ENCODE results near the gene IMPG1. TPM values are rescaled to one million over a fixed set of nuclear protein-coding genes. Genes with fewer than 3 reads are reported as not detected.

IMPG1 gene
- polyA plus RNA-seq, 1 donor (not counting 4 experiments of a cell fraction or from before 2014, with no cell fraction given) = not detected

DNA sequence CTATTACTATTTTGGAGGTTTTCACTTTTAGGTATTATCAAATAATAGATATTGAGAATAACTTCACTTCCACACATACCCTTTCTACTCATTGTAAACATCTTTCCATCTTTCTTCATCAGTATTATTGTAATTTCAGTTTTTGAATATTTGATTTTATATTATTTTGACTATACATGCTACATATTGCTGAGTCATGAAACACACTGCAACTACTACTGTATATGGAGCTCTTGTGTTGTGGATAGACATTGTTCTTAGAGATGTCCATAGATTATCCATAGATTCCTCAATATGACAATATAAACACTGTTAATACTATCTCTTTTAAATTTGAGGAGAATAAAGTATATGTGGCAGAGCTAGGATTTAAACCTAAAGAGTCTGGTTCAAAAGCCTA, 819 bp upstream of the IMPG1 start:
- Histone ChIP-seq H3K4me2 (ENCODE audit: control insufficient read depth, extremely low read depth, insufficient read depth, low read depth, low read length) (no peak overlapping the region), H3K4me1 (ENCODE audit: control insufficient read depth, extremely low read depth, insufficient read depth, low read length) (no peaks in the 10 kb centered on the region), H3K79me2 (ENCODE audit: control insufficient read depth, insufficient read depth, low read length) (no peaks in the 10 kb centered on the region), H3K4me3 (ENCODE audit: control insufficient read depth in 2 of 3, extremely low read depth in 1 of 3, insufficient read depth in 2 of 3, low read depth in 1 of 3, low read length in 3 of 3) (no peak overlapping the region), H3K36me3 (ENCODE audit: control insufficient read depth in 2 of 2, extremely low read depth in 1 of 2, insufficient read depth in 2 of 2, low read length in 2 of 2) (no peaks in the 10 kb centered on the region), H3K9ac (ENCODE audit: control insufficient read depth, extremely low read depth, insufficient read depth, low read length) (no peak overlapping the region), H4K20me1 (ENCODE audit: control insufficient read depth, extremely low read depth, insufficient read depth, low read length) (no peaks in the 10 kb centered on the region), H3K27me3 (ENCODE audit: control insufficient read depth, extremely low read depth, insufficient read depth, low read length) (no peaks in the 10 kb centered on the region), H2AFZ (ENCODE audit: control insufficient read depth, low read length) (no peak overlapping the region), H3K9me1 (ENCODE audit: control insufficient read depth, extremely low read depth, insufficient read depth, low read length) (no peaks in the 10 kb centered on the region), H3K9me3 (ENCODE audit: control insufficient read depth, low read depth, low read length) (no peaks in the 10 kb centered on the region), H3K27ac (ENCODE audit: control insufficient read depth, insufficient read depth, low read length) (no peak overlapping the region)
- no peak for TF ChIP-seq EZH2 (IDR thresholded peaks at IDR 0.05; ENCODE audit: low read length)
- TF ChIP-seq, protein P1, sequence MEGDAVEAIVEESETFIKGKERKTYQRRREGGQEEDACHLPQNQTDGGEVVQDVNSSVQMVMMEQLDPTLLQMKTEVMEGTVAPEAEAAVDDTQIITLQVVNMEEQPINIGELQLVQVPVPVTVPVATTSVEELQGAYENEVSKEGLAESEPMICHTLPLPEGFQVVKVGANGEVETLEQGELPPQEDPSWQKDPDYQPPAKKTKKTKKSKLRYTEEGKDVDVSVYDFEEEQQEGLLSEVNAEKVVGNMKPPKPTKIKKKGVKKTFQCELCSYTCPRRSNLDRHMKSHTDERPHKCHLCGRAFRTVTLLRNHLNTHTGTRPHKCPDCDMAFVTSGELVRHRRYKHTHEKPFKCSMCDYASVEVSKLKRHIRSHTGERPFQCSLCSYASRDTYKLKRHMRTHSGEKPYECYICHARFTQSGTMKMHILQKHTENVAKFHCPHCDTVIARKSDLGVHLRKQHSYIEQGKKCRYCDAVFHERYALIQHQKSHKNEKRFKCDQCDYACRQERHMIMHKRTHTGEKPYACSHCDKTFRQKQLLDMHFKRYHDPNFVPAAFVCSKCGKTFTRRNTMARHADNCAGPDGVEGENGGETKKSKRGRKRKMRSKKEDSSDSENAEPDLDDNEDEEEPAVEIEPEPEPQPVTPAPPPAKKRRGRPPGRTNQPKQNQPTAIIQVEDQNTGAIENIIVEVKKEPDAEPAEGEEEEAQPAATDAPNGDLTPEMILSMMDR (optimal IDR thresholded peaks at IDR 0.05 in 1 of 3, IDR thresholded peaks at IDR 0.05 in 1 of 3, conservative IDR thresholded peaks at IDR 0.05 in 1 of 3; ENCODE audit: extremely low read depth in 1 of 3, insufficient read depth in 2 of 3, low read length in 3 of 3) = no peak
- dilution Hi-C loops (cut with MboI; ENCODE audit: extremely low pct_ligation_motif_present, low sequenced_read_pairs) = no loop called here
- FAIRE-seq (no peak), DNase-seq (ENCODE audit: low read depth, low spot score) (no peak)

GRCh38 chr6:76057469-76057868, 15.0 kb downstream of the IMPG1 start:
- Histone ChIP-seq H3K27me3 (ENCODE audit: control insufficient read depth, extremely low read depth, insufficient read depth, low read length) (no peaks in the 10 kb centered on the region), H3K4me1 (ENCODE audit: control insufficient read depth, extremely low read depth, insufficient read depth, low read length) (no peaks in the 10 kb centered on the region), H3K9me1 (ENCODE audit: control insufficient read depth, extremely low read depth, insufficient read depth, low read length) (no peaks in the 10 kb centered on the region), H3K9me3 (ENCODE audit: control insufficient read depth, low read depth, low read length) (no peaks in the 10 kb centered on the region), H3K4me2 (ENCODE audit: control insufficient read depth, extremely low read depth, insufficient read depth, low read depth, low read length) (no peak overlapping the region), H3K79me2 (ENCODE audit: control insufficient read depth, insufficient read depth, low read length) (no peaks in the 10 kb centered on the region), H3K9ac (ENCODE audit: control insufficient read depth, extremely low read depth, insufficient read depth, low read length) (no peak overlapping the region), H3K27ac (ENCODE audit: control insufficient read depth, insufficient read depth, low read length) (no peak overlapping the region), H3K36me3 (ENCODE audit: control insufficient read depth in 2 of 2, extremely low read depth in 1 of 2, insufficient read depth in 2 of 2, low read length in 2 of 2) (no peaks in the 10 kb centered on the region), H3K4me3 (ENCODE audit: control insufficient read depth in 2 of 3, extremely low read depth in 1 of 3, insufficient read depth in 2 of 3, low read depth in 1 of 3, low read length in 3 of 3) (no peak overlapping the region), H2AFZ (ENCODE audit: control insufficient read depth, low read length) (no peak overlapping the region), H4K20me1 (ENCODE audit: control insufficient read depth, extremely low read depth, insufficient read depth, low read length) (no peaks in the 10 kb centered on the region)
- dilution Hi-C loops (cut with MboI; ENCODE audit: extremely low pct_ligation_motif_present, low sequenced_read_pairs) = no loop called here
- DNase-seq (ENCODE audit: low read depth, low spot score) = no peak
- TF ChIP-seq, protein P1 (optimal IDR thresholded peaks at IDR 0.05 in 1 of 3, IDR thresholded peaks at IDR 0.05 in 1 of 3, conservative IDR thresholded peaks at IDR 0.05 in 1 of 3; ENCODE audit: extremely low read depth in 1 of 3, insufficient read depth in 2 of 3, low read length in 3 of 3) = no peak
- TF ChIP-seq EZH2 (IDR thresholded peaks at IDR 0.05; ENCODE audit: low read length) = no peak
- FAIRE-seq = no peak
